Measurements from ENCODE around the gene PRKAG2.
"Not testable (repeated sequence)": the region's sequence is repeated elsewhere in the genome, so short reads cannot be mapped to it uniquely, and the experiment has no call there.

The PRKAG2 gene

GRCh38 chr7:151876899-151877777 lies at the start of gene PRKAG2:
Gene PRKAG2 (minus strand): TSS chr7:151877115. CDS start chr7:151876620, 495 bp downstream.
- DNase-seq = peak; percentile 6

DNA sequence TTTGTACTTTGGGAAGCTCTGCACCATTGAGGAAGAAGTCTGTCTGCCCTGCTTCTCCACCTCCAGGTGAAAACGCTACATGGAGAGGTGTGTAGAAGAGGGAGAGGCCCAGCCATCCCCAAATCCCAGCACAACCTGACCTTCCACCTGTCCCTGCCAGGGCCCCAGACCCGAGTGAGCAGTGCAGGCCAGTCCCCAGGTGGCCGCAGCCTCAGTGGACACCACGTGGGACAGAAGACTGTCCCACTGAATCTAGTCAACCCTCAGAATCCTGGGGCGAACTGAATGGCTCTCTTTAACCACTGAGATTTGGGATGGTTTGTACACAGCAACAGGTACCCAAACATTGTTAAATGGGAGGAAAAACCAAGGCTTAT lies 49.4 kb upstream of the PRKAG2 start:
- DNase-seq = no peak

DNA sequence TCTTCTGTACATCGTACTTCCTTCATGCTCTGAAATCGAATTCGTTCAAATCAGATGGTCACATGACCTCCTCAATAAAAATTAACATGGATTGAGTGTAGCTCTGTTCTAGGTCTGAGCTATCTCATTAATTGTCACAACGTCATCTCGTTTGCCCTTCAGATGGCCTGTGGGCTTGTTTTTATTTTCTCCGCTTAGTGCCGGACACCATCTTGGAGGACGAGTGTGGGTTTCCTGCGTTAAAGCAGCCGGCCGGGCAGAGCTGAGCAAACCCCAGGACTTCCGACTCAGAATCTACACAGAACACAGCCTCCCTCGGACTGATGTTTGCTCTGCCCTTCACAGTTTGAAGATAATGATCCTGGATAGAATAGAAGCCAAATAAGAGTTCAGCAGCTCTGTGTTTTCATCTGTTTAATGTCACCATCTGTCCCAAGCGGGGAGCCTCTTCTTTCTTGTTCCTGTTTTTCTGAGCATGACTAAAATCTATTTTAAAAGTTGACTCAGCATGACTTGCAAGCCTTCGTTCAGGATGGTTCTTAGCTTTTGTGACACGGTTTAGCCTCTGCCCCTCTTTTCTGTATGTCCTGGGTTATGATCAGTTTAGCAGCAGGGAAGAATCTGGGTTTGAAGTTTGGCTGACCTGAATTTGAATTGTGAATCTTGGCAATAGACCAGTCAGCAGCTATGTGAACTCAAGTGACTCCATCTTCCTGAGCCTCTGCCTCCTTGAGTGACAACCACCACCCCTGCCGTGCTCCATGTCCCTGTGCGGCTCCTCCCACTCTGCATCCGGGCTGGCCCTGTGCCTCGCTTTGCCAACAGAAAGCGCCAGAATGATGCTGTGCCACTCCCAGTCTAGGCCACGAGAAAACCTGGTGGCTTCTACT lies 48.8 kb upstream of the PRKAG2 start:
- DNase-seq = no peak

DNA sequence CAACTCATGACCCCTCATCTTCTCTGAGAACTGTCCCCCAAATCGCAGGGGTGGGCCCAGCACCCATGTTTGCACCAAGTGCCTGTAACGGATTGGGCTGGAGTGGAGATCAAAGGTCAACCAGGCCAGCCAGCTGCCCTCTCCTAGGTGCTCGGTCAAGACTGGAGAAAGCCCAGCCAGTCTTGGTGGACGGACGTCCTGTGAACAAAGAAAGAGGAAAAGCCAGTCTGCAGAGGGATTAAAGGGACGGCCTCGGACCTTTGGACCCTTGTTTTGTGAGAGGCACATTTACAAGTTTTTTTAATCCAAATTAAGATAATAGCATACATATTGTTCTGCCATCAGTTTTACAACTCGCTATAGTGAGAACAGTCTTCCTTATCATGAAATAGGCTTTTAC lies 47.6 kb upstream of the PRKAG2 start:
- DNase-seq = no peak

DNA sequence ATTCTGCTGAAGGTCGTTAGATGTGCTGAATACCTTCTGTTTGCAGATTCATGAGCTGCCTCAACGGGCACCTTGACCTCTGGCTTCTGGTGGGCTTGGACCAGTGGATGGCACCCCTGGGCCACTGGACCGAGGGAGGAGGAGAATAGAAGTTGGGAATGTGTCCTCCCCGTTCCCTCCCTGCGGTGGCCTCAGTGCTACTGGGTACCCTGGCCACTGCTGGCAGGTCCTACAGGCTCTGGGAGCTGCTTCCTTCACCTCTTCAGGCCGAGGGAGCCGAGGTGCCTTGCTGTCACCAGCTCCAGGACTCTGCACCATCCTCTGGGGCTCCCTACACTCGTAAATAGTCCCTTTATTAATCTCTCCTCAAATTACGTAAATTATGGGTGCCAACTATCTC lies 47.1 kb upstream of the PRKAG2 start:
- DNase-seq = no peak

DNA sequence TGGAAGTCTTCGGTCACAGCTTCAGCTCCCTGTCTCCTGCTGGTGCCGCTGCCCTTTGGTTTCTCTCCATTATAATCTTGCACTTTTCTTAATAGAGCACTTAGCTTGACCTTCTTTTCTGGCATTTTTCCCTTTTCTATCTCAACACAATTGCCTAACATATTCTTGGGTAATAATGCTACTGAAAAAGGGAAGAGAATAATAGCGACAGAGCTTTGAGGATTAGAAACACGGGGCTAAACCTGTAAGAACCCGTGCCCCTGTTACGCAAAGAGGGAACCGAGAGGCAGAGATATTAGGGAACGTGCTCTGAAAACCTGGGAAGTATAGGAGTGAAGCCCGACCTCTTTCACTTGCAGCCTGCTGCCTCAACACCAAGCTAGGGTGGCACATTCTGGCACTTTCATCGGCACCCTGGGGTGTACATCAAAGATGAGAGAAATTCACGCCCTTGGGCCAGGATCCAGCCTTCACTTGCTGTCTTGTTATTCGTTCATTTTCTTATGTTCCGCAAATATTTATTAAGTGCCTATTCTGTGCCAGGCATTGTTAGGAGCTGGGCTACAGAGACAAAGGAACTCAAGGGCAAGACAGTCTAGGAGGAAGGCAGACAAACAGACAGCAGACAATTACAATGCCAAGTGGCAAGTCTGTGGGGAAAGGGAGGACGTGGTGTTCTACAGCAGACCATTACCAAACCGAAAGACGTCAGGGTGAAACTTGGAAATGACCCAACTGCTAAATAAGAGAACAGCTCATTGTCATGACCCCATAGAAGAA lies 46.4 kb upstream of the PRKAG2 start:
- DNase-seq = no peak

DNA sequence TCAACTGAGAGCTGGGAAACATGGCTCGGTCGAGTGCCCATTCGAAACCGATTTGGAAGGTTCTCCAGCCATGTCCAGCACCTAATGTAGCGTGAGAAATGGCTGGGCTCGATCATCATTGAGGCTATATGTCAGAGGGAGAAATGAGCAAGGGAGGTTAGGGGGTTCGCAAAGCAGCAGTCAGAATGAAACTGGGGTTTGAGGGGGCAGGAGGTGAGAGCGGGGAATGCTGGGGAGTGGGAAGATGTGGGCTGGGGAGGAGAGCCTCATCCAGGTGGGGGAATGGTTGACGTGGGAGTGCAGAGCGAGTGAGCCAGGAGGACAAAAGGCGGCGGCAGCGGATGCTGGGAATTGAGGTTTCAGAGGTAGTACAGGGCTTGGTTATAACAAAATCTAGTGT lies 44.5 kb upstream of the PRKAG2 start:
- no peak for DNase-seq

DNA sequence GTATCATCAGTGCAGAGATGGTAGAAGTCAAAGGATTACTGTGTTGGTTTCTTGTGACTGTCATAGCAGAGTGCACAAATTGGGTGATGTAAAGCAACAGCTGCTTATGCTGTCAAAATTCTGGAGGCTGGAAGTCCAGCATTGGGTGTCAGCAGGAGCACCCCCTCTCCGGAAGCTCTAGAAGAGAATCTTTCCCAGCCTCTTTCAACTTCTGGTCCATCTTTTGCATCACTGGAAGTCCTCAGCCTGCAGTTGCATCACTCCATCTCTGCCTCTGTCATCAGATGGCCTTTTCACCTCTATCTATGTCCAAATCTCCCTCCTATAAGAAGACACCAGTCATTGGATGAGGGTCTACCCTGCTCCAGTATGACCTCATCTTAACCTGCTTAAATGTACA lies 43.6 kb upstream of the PRKAG2 start:
- DNase-seq = no peak

DNA sequence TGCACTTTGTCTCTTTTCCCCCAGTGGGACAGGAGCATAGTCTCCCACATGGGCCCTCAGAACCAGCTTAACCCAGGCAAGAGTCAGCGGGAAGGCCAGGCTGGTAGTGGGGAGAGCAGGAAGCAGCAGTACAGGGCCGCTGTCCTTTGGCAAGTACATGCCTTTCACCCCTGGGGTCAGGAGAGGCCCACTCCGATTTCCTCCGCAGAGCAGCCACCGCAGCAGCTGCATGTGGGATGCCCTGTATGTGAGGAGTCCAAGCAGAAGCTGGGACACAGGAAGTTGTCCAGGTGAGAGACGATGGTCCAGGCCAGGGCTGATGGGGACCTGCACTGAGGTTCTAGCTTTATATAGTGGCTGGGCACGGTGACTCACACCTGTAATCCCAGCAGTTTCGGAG lies 42.7 kb upstream of the PRKAG2 start:
- no peak for DNase-seq

DNA sequence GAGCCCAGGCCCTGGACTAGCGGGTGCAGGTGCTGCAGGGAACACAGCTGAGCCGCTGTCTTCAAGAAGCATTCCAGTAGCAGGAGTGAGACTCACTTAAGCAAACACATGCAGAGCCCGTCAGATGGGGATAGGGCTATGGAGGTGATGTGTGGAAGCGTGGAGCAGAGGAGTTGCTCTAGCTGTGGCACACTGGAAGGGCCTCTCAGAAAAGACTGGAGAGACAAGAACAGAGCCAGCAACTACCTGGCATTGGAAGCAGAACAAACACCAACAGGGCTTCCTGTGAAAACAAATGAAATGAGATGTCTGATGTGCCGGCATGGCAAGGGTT lies 41.6 kb upstream of the PRKAG2 start:
- no peak for DNase-seq

- DNase-seq = no peak
Measured at GRCh38 chr7:151917791-151918509, 41.0 kb upstream of the PRKAG2 start.

DNA sequence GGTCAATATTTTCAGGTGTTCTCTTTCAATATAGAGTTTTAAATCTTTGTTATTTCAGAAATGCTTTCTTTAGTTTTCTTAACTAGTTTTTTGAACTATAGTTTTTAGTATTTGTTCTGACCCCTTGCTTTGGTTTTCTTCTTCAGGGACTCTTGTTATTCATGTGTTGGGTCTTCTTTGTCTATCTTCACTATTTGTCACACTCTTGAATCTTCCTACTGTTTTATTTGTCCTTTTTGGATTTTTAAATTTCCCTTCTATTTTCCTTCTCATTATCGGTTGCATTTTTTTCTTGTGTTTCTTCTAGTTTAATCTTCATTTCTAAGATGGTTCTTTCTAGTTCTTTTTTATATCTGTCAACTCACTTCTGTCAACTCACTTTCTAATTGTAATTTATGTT lies 37.1 kb upstream of the PRKAG2 start:
- DNase-seq = no peak

GRCh38 chr7:151910655-151911054 lies 33.7 kb upstream of the PRKAG2 start:
- DNase-seq = not testable (repeated sequence)

DNA sequence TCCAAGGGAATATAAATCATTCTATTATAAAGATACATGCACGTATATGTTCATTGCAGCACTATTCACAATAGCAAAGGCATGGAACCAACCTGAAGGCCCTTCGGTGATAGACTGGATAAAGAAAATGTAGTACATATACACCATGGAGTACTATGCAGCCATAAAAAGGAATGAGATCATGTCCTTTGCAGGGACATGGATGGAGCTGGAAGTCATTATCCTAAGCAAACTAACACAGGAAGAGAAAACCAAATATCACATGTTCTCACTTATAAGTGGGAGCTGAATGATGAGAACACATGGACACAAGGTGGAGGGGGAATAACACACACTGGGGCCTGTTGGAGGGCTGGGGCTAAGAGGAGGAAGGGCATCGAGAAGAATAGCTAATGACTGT lies 30.2 kb upstream of the PRKAG2 start:
- DNase-seq = not testable (repeated sequence)

DNA sequence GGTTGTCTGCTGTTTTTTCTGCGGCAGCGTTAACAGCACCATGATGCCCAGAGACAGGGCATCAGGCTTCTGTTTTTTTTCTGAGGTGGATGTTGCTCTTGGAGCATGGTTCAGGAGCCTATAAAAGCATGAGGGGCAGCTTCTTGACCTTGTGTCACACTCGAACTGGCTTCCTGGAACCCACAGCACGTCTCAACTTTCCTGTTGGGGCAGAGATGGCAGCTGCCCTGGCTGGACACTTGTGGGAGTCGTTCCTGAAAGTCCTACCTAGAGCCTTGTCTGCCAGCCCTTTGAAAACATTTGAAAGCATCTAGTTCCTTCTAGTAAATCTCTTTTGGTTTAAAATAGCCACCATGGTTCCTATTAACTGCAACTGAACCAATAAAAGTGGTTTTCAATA lies 28.9 kb upstream of the PRKAG2 start:
- no peak for DNase-seq

- DNase-seq = no peak
Measured at GRCh38 chr7:151905353-151905752, 28.4 kb upstream of the PRKAG2 start.

DNA sequence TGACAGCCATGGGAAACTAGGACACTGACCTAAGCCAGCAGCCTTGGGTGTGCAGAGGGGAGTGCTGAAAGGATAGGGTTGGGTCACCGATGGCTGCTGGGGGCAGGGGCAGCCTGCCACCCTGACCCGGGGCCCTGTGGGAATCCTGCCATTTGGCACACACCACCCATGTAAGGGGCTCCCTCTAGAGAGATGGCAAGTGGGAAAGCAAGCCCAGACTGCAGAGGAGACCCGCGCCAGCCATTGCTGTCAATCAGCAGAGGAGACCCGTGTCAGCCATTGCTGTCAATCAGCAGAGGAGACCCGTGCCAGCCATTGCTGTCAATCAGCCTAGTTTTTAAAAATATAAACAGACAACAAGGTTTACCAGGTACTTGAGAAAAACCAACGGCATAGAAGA lies 27.4 kb upstream of the PRKAG2 start:
- DNase-seq = no peak

- no peak for DNase-seq
Measured at GRCh38 chr7:151903249-151904032, 26.5 kb upstream of the PRKAG2 start.

DNA sequence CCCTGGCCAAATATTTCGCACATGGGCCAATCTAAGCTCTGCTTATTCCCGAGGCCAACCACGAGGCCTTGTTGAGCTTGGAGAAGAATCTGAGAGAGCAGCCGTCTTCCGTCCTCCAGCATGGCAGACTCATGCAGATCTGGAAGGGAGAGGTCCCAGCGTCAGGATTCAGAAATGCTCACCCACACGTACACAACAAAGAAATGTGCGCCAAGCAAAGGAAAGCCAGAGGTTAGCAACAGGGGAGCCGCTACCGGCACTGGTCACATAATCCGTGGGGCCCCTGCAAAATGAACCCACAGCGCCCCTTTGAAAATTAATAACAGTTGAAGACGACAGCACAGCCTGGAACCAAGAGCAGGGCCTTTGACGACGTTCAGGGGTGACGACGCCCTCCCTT lies 25.4 kb upstream of the PRKAG2 start:
- no peak for DNase-seq

GRCh38 chr7:151901828-151902227 lies 24.9 kb upstream of the PRKAG2 start:
- DNase-seq = no peak

- DNase-seq = no peak
Measured at GRCh38 chr7:151900986-151901621, 24.2 kb upstream of the PRKAG2 start.

Measured in fibroblast of skin of right biceps (primary cell).